ENCODE data around the gene COQ3.

The COQ3 gene
- 3.0 reads per million, percentile 10 among the genes with 10 or more reads in this experiment for total RNA-seq

- peak; percentile 51 for DNase-seq
Measured at GRCh38 chr6:99393698-99394531, at the start of gene COQ3. COQ3 (minus strand) TSS chr6:99394195; CDS start chr6:99394179, 16 bp downstream.

GRCh38 chr6:99434702-99435530 lies 40.9 kb upstream of the COQ3 start:
- no peak for DNase-seq

GRCh38 chr6:99432877-99433276 lies 38.9 kb upstream of the COQ3 start:
- DNase-seq = no peak

GRCh38 chr6:99431901-99432300 lies 37.9 kb upstream of the COQ3 start:
- no peak for DNase-seq

- no peak for DNase-seq
Measured at GRCh38 chr6:99427988-99428387, 34.0 kb upstream of the COQ3 start.

GRCh38 chr6:99426451-99426757 lies 32.4 kb upstream of the COQ3 start:
- no peak for DNase-seq

- peak; percentile 44 for DNase-seq
Measured at GRCh38 chr6:99425647-99426450, 31.9 kb upstream of the COQ3 start.

GRCh38 chr6:99424761-99425646 lies 31.0 kb upstream of the COQ3 start, which contains the start of gene PNISR:
PNISR (minus strand) TSS chr6:99425308; CDS start chr6:99414659, 10,649 bp downstream.
- peak; percentile 86 for DNase-seq

GRCh38 chr6:99424022-99424421 lies 30.0 kb upstream of the COQ3 start:
- no peak for DNase-seq

DNA sequence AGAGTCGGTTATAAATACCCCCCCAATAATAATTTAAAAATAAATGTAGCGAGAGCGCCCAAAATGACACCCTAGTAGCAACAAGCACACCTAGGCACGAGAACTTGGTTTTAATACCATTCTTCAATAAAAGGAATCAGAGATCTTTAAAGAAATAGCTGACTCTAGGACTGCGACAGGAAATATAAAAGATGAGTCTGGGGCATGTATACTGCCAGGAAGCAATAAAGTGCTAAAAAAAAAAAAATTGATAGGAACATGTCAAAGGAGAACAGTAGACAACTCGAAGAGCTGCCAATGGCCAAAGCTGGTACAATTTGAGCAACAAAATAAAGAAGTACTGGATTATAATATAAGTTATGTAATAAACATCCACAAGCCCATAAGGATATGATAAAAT lies 28.9 kb upstream of the COQ3 start:
- no peak for DNase-seq

- DNase-seq = no peak
Measured at GRCh38 chr6:99416892-99417767, 23.1 kb upstream of the COQ3 start.

DNA sequence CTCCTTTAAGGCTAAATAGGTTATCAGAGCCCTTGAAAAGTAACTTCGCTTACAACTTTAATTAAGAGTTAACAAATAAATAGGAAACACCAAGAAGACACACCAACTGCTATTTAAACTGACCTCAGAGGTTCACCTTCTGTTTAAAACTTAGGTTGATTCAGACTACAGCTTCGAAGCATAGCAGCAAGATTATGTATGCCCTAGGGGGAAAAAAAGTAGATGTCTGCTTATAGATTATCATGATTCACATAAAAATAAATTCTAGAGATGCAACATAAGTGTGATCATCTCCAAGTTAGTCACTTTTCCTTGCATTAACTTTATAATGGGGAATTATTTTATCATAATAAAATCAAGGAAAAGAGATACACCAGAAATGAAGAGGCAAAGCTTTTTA lies 22.2 kb upstream of the COQ3 start:
- DNase-seq = no peak

DNA sequence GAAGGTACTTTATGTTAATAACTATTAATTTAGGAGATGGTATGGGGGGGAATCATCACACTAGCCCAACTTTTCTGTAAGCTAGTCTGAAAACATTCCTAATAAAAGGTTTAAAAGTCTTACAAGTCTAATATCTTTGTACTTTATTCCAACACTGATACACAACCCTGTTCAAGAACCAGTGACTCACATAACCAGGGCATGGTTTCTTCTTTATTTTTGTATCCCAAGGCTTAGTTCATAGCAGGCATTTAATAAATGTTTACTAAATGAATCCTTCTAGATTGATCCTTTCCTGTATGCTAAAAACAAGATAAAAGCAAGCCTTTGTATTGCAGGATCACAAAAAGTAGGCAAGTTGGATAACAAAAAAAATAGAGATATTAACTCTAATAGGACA lies 21.5 kb upstream of the COQ3 start:
- no peak for DNase-seq

DNA sequence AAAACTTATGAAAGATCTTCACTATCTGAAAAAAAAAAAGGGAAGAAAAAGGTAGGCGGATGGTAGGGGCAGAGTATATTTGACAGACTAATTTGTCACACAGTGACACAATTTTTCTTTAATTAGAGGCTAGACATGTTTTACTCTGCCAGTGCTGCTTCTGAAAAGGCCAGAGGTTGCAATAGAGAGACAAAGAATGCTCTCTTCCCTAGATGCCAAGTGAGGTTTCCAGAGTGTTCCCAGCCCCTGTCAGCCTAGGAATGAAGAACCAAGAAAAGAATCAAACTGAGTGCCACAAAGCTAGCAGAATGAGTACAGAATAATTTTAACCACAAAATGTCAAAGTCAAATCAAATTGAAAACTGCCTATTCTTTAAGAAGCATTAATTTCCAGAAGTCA lies 18.1 kb upstream of the COQ3 start:
- DNase-seq = no peak

DNA sequence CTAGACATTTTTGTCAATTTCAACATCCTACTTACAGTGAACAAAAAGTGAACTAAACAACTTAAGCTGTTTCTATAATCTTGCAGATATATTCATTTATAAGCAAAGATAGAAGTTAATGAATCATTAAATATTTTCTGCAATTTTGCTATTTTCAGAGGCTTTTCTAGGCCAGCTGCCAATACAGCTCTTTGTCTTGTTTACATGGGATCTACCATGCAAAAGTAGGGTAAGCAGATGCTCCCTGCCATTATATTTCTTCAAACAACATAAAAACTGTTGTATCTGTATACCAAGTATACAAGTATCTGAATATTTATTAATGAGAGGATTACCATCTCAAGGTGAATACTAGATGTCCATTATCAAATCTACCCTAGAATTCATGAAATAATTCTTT lies 15.7 kb upstream of the COQ3 start:
- no peak for DNase-seq

GRCh38 chr6:99407076-99407475 lies 13.1 kb upstream of the COQ3 start:
- DNase-seq = no peak

- no peak for DNase-seq
Measured at GRCh38 chr6:99402448-99402847, 8.5 kb upstream of the COQ3 start.

- no peak for DNase-seq
Measured at GRCh38 chr6:99397287-99397686, 3.3 kb upstream of the COQ3 start.

- DNase-seq = no peak
Measured at GRCh38 chr6:99393366-99393697, 663 bp downstream of the COQ3 start.

DNA sequence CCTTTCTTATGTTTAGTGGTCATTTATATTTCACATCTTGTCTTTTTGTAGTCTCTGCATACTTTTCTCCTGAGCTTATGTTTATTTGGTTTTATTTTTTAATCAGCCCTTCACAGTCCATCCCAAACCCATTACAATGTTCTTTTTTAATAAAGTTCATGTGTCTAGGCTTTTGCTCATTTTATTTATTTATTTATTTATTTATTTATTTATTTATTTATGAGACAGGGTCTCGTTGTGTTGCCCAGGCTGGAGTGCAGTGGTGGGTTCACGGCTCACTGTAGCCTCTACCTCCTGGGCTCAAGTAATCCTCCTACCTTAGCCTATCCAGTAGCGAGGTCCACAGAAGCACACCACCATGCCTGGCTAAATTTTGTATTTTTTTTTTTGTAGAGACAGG lies 3.1 kb downstream of the COQ3 start:
- DNase-seq = no peak

DNA sequence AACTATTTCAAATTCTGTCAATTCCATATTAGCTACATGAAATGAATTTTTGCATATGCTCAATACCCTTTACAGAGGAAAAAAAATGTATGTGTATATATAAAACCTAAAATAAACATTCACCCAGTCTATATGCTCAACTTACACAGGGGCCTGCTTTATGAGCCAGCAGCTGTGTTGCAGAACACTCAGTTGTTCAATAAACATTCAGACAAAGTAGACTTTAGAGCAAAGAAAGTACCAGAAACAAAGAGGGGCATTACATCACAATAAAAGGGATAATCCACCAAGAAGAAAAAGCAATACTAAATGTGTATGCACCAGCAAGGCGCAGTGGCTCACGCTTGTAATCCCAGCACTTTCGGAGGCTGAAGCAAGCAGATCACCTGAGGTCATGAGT lies 9.5 kb downstream of the COQ3 start:
- DNase-seq = no peak

All from effector CD4-positive, alpha-beta T cell (primary cell).